Peyer's patch (tissue), 4 donors: ENCODE results near the gene PRCD. TPM values are rescaled to one million over a fixed set of nuclear protein-coding genes. Genes with fewer than 3 reads are reported as not detected.

Experiments used
- DNase-seq, 3 donors: peaks; one replicate each; pipeline ENCODE4 v3.0.0-alpha.2; 2017 to 2019
- H3K27ac ChIP-seq, 4 donors: fragments of 200-600 bp; sonication (generic); one replicate each; pipeline ENCODE4 v1.5.1; 2016 to 2019
- H3K27me3 ChIP-seq, 2 donors: fragments of 200-600 bp; sonication (generic); one replicate each; pipeline ENCODE4 v1.5.1; 2019
- H3K36me3 ChIP-seq, 3 donors: fragments of 200-600 bp; sonication (generic); one replicate each; pipeline ENCODE4 v1.5.1; 2016 to 2019
- H3K4me1 ChIP-seq, 4 donors: fragments of 200-600 bp; sonication (generic); one replicate each; pipeline ENCODE4 v1.5.1; 2016 to 2019
- H3K4me3 ChIP-seq, 4 donors: fragments of 200-600 bp; sonication (generic); 1 replicate in 3 of 4; 2 replicates in 1 of 4; pipeline ENCODE4 v1.5.1; 2016 to 2019; ENCODE audit warnings: mild to moderate bottlenecking in 1 of 4
- H3K9me3 ChIP-seq, 4 donors: fragments of 200-600 bp; sonication (generic); one replicate each; pipeline ENCODE4 v1.5.1; 2016 to 2019; ENCODE audit warnings: mild to moderate bottlenecking in 1 of 4
- POLR2A ChIP-seq, 2 donors: fragments of 450-650 bp; IDR thresholded peaks; one replicate each; pipeline ENCODE4 v1.5.1; 2017; ENCODE audit warnings: antibody characterized with exemption in 2 of 2, mild to moderate bottlenecking in 2 of 2, moderate library complexity in 2 of 2
- total RNA-seq, 4 donors: library from RNA; depleted of rRNA; stranded (reverse); fragments of >200 nt; gene quantifications; one replicate each; pipeline ENCODE4 v1.1.0, GENCODE V29; 2016
- TF ChIP-seq, protein P1 (sequence below), 6 experiments: fragments of 450-650 bp in 4 of 6; fragments of 200-600 bp in 2 of 6; sonication (generic) in 1 of 6; IDR thresholded peaks; one replicate each; pipeline ENCODE4 v1.5.1; 2017 to 2019; ENCODE audit warnings: antibody characterized with exemption in 6 of 6, mild to moderate bottlenecking in 3 of 6, moderate library complexity in 1 of 6

The PRCD gene
- total RNA-seq, 4 donors from 2014 or later, result 1.2 to 10.7 TPM; not detected in 2

DNA sequence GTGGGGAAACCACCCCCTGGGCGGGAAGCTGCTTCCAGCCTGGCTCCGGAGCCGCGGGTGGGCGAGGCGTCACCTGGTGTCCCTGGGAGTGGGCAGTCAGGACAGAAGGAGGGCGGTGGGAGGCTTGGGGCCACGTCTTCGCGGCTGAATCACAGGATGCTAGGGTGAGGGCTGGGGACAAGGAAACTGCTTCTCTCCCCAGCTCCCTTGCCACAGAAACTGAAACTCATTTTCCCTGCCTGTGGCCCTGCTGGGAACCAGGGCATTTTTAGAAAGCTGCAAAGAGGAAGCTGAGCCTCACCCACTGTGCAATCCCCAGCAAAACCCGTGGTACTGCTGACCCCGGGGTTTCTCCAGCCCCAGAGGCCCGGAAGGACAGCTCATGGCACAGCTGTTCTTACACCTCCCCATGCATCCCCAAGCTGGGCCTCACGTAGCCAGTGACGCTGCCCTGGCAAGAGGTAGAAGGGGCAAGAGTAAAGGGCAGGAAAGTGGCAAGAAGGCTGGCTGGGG lies 46.8 kb upstream of the PRCD start:
- TF ChIP-seq POLR2A (IDR thresholded peaks at IDR 0.05), result peak in 1 of 2 donors; percentile 10
- TF ChIP-seq, protein P1, sequence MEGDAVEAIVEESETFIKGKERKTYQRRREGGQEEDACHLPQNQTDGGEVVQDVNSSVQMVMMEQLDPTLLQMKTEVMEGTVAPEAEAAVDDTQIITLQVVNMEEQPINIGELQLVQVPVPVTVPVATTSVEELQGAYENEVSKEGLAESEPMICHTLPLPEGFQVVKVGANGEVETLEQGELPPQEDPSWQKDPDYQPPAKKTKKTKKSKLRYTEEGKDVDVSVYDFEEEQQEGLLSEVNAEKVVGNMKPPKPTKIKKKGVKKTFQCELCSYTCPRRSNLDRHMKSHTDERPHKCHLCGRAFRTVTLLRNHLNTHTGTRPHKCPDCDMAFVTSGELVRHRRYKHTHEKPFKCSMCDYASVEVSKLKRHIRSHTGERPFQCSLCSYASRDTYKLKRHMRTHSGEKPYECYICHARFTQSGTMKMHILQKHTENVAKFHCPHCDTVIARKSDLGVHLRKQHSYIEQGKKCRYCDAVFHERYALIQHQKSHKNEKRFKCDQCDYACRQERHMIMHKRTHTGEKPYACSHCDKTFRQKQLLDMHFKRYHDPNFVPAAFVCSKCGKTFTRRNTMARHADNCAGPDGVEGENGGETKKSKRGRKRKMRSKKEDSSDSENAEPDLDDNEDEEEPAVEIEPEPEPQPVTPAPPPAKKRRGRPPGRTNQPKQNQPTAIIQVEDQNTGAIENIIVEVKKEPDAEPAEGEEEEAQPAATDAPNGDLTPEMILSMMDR (IDR thresholded peaks at IDR 0.05), result no peak
- Histone ChIP-seq H3K4me1 (peaks cover 3 to 62% (median 52%) of the 10 kb centered on the region in 4 donors), H3K9me3 (no peaks in the 10 kb centered on the region), H3K36me3 (no peaks in the 10 kb centered on the region), H3K4me3 (peak overlapping the region; percentile 11 to 34 (median 26)), H3K27ac (peak overlapping the region; percentile 80 to 89 (median 83)), H3K27me3 (no peaks in the 10 kb centered on the region)
- peak in 2 of 3 donors; percentile 77 to 85 for DNase-seq

DNA sequence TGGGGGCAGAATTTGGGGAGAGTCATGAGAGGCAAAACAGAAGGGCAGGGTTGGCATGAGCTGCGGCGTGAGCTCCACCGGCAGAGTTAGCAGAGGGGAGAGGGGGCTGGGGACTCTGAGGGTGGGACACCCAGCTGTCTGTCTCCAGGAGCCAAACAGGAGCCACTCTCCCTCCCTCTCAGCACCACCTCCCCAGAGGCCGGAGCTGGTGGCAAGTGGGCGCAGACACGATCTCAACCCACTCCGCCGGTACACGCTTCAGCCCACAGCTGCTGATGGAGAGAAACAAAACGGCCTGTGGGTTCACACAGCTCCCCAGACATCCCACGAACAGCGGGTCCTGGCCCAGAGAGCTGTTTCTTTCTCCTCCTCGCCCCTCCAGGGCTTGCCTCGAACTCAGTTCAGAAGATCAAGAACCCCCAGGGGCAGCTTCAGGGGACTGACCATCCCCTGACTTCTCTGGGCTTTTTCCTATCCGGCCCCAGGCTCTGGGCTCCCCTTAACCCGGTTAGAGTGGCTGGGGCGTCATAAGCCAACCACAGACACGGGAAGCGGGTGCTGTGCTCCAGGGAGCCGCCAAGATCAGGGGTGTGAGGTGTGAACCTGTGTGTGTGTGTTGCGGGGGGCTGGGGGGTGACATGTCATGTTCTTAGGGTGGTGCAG lies 46.2 kb upstream of the PRCD start:
- Histone ChIP-seq H3K4me1 (peaks cover 3 to 68% (median 54%) of the 10 kb centered on the region in 4 donors), H3K27me3 (no peaks in the 10 kb centered on the region), H3K36me3 (no peaks in the 10 kb centered on the region), H3K9me3 (no peaks in the 10 kb centered on the region), H3K27ac (peak overlapping the region; percentile 80 to 89 (median 83)), H3K4me3 (peak overlapping the region; percentile 11 to 34 (median 26))
- TF ChIP-seq POLR2A (IDR thresholded peaks at IDR 0.05), result no peak
- TF ChIP-seq, protein P1 (IDR thresholded peaks at IDR 0.05), result no peak
- DNase-seq, result peak in 2 of 3 donors; percentile 59 to 74

- Histone ChIP-seq H3K27ac (peak overlapping the region in 1 of 4 donors; percentile 89), H3K9me3 (no peaks in the 10 kb centered on the region), H3K4me3 (no peak overlapping the region), H3K4me1 (peaks cover 0 to 69% (median 49%) of the 10 kb centered on the region in 4 donors), H3K36me3 (no peaks in the 10 kb centered on the region), H3K27me3 (no peaks in the 10 kb centered on the region)
- TF ChIP-seq POLR2A (IDR thresholded peaks at IDR 0.05), result no peak
- no peak for DNase-seq
Measured at GRCh38 chr17:76495663-76496400, 44.0 kb upstream of the PRCD start.

DNA sequence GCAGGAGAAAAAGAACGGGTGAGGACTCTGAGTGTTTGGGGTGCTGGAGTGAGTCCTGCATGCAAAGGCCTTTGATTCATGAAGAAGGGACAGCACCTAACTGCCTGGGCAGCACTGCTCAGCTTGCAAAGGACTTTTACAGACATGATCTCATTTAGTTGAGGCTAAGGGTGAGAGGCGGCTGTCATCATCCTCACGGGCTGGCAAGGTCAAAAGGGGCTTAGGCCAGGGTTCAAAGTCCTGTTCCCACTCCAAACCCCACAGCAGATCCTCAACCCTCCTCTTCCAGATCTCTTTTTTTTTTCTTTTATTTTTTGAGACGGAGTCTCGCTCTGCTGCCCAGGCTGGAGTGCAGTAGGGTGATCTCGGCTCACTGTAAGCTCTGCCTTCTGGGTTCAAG lies 43.4 kb upstream of the PRCD start:
- Histone ChIP-seq H3K27me3 (no peaks in the 10 kb centered on the region), H3K27ac (peak overlapping the region in 1 of 4 donors; percentile 97), H3K9me3 (no peaks in the 10 kb centered on the region), H3K36me3 (no peaks in the 10 kb centered on the region), H3K4me1 (peaks cover 0 to 63% (median 44%) of the 10 kb centered on the region in 4 donors), H3K4me3 (no peak overlapping the region)
- DNase-seq, result no peak
- no peak for TF ChIP-seq POLR2A (IDR thresholded peaks at IDR 0.05)
- TF ChIP-seq, protein P1 (IDR thresholded peaks at IDR 0.05), result no peak

GRCh38 chr17:76497699-76497978 lies 42.2 kb upstream of the PRCD start:
- no peak for DNase-seq
- Histone ChIP-seq H3K27me3 (no peaks in the 10 kb centered on the region), H3K4me1 (peaks cover 0 to 62% (median 37%) of the 10 kb centered on the region in 4 donors), H3K36me3 (no peaks in the 10 kb centered on the region), H3K27ac (peak overlapping the region; percentile 51 to 97 (median 78)), H3K4me3 (peak overlapping the region in 3 of 4 donors; percentile 16 to 94 (median 26)), H3K9me3 (no peaks in the 10 kb centered on the region)
- TF ChIP-seq POLR2A (IDR thresholded peaks at IDR 0.05), result no peak
- TF ChIP-seq, protein P1 (IDR thresholded peaks at IDR 0.05), result no peak
